ENCODE results near the gene WDR49. TPM values are rescaled to one million over a fixed set of nuclear protein-coding genes. Genes with fewer than 3 reads are reported as not detected.

Gene WDR49
- total RNA-seq, 1 donor from 2014 or later, result 0.84 TPM

- TF ChIP-seq, protein P1, sequence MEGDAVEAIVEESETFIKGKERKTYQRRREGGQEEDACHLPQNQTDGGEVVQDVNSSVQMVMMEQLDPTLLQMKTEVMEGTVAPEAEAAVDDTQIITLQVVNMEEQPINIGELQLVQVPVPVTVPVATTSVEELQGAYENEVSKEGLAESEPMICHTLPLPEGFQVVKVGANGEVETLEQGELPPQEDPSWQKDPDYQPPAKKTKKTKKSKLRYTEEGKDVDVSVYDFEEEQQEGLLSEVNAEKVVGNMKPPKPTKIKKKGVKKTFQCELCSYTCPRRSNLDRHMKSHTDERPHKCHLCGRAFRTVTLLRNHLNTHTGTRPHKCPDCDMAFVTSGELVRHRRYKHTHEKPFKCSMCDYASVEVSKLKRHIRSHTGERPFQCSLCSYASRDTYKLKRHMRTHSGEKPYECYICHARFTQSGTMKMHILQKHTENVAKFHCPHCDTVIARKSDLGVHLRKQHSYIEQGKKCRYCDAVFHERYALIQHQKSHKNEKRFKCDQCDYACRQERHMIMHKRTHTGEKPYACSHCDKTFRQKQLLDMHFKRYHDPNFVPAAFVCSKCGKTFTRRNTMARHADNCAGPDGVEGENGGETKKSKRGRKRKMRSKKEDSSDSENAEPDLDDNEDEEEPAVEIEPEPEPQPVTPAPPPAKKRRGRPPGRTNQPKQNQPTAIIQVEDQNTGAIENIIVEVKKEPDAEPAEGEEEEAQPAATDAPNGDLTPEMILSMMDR (IDR thresholded peaks at IDR 0.05; ENCODE audit: insufficient read depth, low read depth, low read length), result no peak
- no peak for TF ChIP-seq EZH2 (IDR thresholded peaks at IDR 0.05; ENCODE audit: insufficient read depth, low read length)
- FAIRE-seq, result no peak
Measured at GRCh38 chr3:167520266-167521005, 133.3 kb downstream of the WDR49 start.

DNA sequence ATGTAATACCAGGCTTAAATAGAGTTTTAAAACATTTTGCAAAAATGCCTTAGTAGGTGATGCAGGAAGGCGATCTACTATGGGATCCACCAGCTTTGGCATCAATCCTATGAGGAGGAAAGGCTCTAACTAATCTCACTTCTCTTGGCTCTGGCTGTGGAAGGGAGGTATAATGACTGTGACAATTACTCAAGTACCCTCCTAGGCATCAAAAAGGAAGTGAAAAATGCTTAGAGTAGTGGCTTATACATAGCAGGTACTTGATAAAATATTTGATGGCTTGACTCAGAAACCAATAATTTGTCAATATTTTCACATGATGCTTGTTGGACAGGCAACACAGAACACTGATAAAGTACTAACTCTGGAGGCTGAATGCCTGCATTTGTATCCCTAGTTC, 145.8 kb downstream of the WDR49 start:
- no peak overlapping the region for H3K4me3 ChIP-seq (ENCODE audit: insufficient read depth, low read depth, low read length)
- peaks cover 2% of the 10 kb centered on the region for H3K36me3 Mint-ChIP-seq (ENCODE audit: low read depth, unreplicated experiment)
- H3K36me3 ChIP-seq (ENCODE audit: insufficient read depth, low read length), result no peaks in the 10 kb centered on the region

More at GRCh38 chr3:167520266-167521005, 133.3 kb downstream of the WDR49 start:
- Mint-ChIP-seq H3K36me3 (ENCODE audit: low read depth, unreplicated experiment) (no peaks in the 10 kb centered on the region), H3K4me1 (ENCODE audit: low read depth, unreplicated experiment) (no peaks in the 10 kb centered on the region), H3K4me3 (ENCODE audit: unreplicated experiment) (no peak overlapping the region), H3K27me3 (ENCODE audit: low read depth, unreplicated experiment) (peaks cover 4% of the 10 kb centered on the region), H3K9me3 (ENCODE audit: unreplicated experiment) (no peaks in the 10 kb centered on the region), H3K27ac (ENCODE audit: unreplicated experiment) (no peak overlapping the region)
- H3K79me2 ChIP-seq (ENCODE audit: insufficient read depth, low read length), result no peaks in the 10 kb centered on the region
- no peak overlapping the region for H2AFZ ChIP-seq (ENCODE audit: low read depth, low read length)
- no peaks in the 10 kb centered on the region for H3K4me1 ChIP-seq (ENCODE audit: insufficient read depth, low read length)
- no peak overlapping the region for H3K4me3 ChIP-seq (ENCODE audit: insufficient read depth, low read depth, low read length)
- no peaks in the 10 kb centered on the region for H3K36me3 ChIP-seq (ENCODE audit: insufficient read depth, low read length)
- no peaks in the 10 kb centered on the region for H4K20me1 ChIP-seq (ENCODE audit: insufficient read depth, low read length)
- H3K9ac ChIP-seq (ENCODE audit: low read length), result no peak overlapping the region
- DNase-seq (ENCODE audit: low read depth), result no peak
- no peak overlapping the region for H3K4me2 ChIP-seq (ENCODE audit: low read length)
- no peak overlapping the region for H3K27ac ChIP-seq (ENCODE audit: low read depth, low read length)
- H3K27me3 ChIP-seq (ENCODE audit: insufficient read depth, low read length), result no peaks in the 10 kb centered on the region
- no peaks in the 10 kb centered on the region for H3K9me3 ChIP-seq (ENCODE audit: insufficient read depth, low read depth, low read length)

More for the DNA sequence above, 145.8 kb downstream of the WDR49 start:
- no peak for DNase-seq (ENCODE audit: low read depth)
- Mint-ChIP-seq H3K4me1 (ENCODE audit: low read depth, unreplicated experiment) (no peaks in the 10 kb centered on the region), H3K27ac (ENCODE audit: unreplicated experiment) (no peak overlapping the region), H3K4me3 (ENCODE audit: unreplicated experiment) (no peak overlapping the region), H3K9me3 (ENCODE audit: unreplicated experiment) (no peaks in the 10 kb centered on the region), H3K27me3 (ENCODE audit: low read depth, unreplicated experiment) (no peaks in the 10 kb centered on the region)
- Histone ChIP-seq H3K4me2 (ENCODE audit: low read length) (no peak overlapping the region), H4K20me1 (ENCODE audit: insufficient read depth, low read length) (no peaks in the 10 kb centered on the region), H3K9ac (ENCODE audit: low read length) (no peak overlapping the region), H3K4me1 (ENCODE audit: insufficient read depth, low read length) (no peaks in the 10 kb centered on the region), H3K9me3 (ENCODE audit: insufficient read depth, low read depth, low read length) (no peaks in the 10 kb centered on the region), H2AFZ (ENCODE audit: low read depth, low read length) (no peak overlapping the region), H3K27ac (ENCODE audit: low read depth, low read length) (no peak overlapping the region), H3K79me2 (ENCODE audit: insufficient read depth, low read length) (no peaks in the 10 kb centered on the region), H3K27me3 (ENCODE audit: insufficient read depth, low read length) (no peaks in the 10 kb centered on the region)
- FAIRE-seq, result no peak
- TF ChIP-seq EZH2 (IDR thresholded peaks at IDR 0.05; ENCODE audit: insufficient read depth, low read length), result no peak
- TF ChIP-seq, protein P1 (IDR thresholded peaks at IDR 0.05; ENCODE audit: insufficient read depth, low read depth, low read length), result no peak

Measured in astrocyte (in vitro differentiated cells and primary cell).